ENCODE data around the gene INSR.
"Not testable (repeated sequence)": the region's sequence is repeated elsewhere in the genome, so short reads cannot be mapped to it uniquely, and the experiment has no call there.

The INSR gene

GRCh38 chr19:7217861-7218260 lies 76.4 kb downstream of the INSR start:
- DNase-seq, result no peak

DNA sequence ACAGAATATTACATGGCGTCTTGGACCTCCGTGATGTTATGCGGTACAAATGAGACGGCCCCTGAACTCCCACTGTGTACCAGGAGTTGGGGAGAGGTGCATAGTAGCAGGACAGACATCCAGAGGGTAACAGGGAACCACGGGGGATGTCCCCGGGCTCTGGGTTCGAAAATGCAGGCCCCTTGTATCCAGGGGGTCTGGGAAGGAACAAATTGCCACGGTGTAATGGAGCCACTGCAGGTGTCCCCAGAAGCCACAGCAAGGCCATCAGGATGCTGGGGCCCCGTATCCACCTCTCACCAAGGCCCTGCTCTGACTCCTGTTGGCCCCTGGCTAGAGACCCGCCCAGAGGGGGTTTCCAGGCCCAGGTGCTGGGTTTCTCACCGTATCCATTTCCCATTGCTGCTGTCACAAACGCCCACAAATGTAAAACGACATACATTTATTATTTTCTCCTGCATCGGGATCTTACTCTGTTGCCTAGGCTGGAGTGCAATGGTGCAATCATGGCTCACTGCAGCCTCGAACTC lies 77.8 kb downstream of the INSR start:
- DNase-seq, result no peak

GRCh38 chr19:7215176-7215575 lies 79.0 kb downstream of the INSR start:
- DNase-seq, result no peak

DNA sequence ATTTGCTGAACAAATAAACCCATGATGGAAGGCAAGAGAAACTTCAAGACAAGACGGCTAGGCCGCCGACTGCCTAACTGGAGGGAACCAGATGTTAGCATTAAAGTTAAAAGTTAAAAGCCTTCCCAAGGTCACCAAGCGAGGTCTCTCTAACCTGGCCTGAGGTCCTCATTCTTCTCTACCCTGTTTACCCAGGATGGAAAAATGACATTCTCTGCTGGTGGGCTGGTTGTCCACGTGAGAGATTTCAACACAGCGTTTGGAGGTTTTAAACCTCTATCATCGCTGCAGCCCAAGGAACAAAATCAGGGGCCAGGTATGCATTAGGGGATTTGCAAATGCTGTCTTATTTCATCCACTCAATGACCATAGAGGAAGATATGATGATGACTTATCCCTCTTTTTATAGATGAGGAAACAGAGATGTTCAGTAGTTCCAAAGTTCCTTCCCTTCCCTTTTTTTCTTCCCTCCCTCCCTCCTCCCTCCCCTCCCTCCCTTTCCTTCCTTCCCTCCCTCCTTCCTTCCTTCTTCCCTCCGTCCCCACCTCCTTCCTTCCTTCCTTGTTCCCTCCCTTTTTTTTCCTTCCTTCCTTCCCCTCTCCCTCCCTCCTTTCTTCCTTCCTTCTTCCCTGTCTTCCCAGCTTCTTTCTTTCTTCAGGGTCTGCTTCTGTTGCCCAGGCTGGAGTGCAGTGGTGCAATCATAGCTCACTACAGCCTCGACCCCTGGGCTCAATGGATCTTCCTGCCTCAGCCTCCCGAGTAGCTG lies 79.7 kb downstream of the INSR start:
- no peak for DNase-seq

- DNase-seq, result no peak
Measured at GRCh38 chr19:7213628-7214323, 80.4 kb downstream of the INSR start.

GRCh38 chr19:7211191-7211951 lies 82.8 kb downstream of the INSR start:
- DNase-seq, result no peak

- DNase-seq, result no peak
Measured at GRCh38 chr19:7210359-7210758, 83.9 kb downstream of the INSR start.

GRCh38 chr19:7209597-7210325 lies 84.5 kb downstream of the INSR start:
- DNase-seq, result not testable (repeated sequence)

DNA sequence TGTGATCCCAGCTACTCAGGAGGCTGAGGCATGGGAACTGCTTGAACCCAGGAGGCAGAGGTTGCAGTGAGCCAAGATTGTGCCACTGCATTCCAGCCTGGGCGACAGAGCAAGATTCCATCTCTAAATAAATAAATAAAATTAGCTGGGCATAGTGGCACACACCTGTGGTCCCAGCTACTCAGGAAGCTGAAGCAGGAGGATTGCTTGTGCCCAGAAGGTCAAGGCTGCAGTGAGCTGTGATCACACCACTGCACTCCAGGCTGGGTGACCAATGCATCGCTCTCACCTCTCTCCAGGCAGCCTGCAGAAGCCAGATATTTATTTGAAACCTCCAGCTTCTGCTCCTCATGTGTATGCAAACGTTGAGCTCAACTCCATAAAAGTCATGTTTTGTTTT lies 85.2 kb downstream of the INSR start:
- DNase-seq, result not testable (repeated sequence)

GRCh38 chr19:7203332-7203731 lies 90.9 kb downstream of the INSR start:
- no peak for DNase-seq

- DNase-seq, result no peak
Measured at GRCh38 chr19:7202888-7203287, 91.3 kb downstream of the INSR start.

- no peak for DNase-seq
Measured at GRCh38 chr19:7200736-7201135, 93.5 kb downstream of the INSR start.

DNA sequence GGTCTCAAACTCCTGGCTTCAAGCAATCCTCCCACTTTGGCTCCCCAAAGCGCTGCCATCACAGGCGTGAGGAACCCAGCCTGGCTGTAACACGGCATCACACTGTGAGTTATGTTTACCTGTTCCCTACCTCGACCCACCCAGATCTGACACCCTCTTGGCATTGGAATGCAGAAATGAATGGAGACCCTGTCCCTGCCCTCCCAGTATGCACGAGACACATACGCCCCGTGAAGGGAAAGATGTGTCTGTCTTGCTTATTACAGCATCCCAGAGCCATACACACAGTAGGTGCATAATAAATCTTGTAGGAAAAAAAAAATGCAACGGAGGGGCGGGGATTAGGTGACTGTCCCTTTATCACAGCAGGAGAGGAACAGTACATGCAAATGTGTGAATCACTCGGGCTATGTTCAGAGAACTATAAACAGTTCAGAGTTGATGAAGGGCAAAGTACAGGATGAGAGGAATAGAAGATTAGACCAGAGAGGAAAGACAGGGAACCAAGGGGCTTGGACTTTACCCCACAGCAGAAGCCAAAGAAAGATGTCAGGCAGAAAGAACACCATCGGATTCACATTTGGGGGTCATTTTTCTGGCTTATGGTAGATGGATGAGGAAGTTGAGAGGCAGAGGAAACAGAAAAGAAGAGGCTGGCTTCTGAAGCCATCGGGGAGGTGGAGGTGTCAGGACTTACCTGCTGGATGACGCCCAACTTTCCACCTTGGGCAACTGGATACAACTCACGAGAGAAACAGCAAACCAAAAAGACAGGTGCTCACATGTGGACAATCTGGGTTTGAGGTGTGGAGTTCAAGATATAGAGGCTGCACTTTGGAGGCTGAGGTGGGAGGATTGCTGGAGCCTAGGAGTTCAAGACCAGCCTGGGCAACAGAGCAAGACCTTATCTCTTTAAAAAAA lies 94.3 kb downstream of the INSR start:
- DNase-seq, result no peak

DNA sequence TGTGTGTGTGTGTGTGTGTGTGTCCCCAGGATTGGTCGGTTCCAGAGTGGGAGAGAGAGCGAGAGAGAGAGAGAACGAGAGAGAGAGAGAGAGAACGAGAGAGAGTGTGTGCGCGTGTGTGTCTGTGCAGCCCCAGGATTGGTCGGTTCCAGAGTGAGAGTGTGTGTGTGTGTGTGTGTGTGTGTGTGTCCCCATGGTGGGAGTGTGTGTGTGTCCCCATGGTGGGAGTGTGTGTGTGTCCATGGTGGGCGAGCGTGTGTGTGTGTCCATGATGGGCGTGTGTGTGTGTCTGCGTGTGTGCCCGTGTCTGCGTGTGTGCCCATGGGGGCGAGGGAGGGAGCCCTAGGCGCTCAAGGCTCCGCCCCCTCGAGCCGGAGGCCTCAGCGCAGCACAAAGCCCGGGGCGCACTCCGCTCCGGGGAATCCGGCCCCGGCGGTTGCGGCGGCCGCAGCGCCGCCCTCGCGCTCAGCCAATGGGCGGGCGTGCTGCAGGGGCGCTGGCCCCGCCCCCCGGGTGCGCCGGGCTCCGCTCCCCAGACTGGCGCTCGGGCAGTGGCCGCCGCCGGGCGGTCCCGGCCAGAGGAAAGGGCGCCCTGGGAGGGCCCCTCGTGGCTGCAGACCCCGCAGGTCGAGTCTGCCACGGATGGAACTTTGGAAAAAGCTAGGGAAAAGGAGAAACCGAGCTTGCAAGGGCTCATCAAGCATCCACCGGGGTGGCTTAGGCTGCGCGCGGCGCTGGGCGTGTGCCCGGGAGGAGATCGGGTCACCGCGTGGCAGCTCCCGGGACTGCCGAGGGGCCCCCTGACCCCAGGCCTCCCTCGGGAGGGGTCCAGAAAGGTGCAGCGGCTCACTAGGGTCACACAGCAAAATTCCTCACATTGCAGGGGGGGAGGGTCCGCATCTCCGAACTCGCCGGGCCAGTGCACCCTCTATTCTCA lies 96.2 kb downstream of the INSR start:
- DNase-seq, result peak; percentile 89

GRCh38 chr19:7197119-7197759 lies 97.0 kb downstream of the INSR start:
- peak; percentile 78 for DNase-seq

DNA sequence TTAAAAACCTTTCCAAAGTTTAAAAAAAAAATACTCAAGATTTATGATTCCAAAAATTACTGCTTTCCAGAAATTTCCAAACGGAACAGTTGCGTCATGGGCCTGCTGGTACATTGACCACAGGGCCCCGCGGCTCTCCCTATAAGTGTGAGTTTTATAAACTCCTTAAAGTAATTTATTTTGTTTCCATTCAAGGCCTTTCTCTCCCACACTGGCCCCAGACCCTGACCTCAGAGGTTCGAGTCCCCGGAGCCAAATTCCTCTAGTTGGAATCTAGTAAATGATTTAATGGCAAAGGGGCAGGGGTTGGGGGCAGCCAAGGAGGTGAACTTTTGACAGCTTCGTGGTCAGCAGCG lies 97.5 kb downstream of the INSR start:
- no peak for DNase-seq

DNA sequence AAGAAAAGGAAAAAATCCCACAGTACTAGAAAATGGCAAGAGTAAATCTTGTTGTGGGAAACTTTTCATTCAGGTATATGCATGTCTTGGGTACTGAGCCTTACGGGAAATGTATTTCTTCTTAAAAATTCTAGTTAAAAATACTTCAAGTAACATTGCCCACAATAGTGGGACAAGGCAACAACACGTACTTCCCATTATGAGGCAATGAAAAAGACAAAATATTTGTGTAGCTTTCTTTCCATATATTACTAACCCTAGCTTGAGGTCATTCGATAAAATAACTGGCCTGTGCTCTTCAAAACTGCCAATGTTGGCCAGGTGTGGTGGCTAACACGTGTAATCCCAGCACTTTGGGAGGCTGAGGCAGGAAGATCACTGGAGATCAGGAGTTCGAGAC lies 99.2 kb downstream of the INSR start:
- no peak for DNase-seq

DNA sequence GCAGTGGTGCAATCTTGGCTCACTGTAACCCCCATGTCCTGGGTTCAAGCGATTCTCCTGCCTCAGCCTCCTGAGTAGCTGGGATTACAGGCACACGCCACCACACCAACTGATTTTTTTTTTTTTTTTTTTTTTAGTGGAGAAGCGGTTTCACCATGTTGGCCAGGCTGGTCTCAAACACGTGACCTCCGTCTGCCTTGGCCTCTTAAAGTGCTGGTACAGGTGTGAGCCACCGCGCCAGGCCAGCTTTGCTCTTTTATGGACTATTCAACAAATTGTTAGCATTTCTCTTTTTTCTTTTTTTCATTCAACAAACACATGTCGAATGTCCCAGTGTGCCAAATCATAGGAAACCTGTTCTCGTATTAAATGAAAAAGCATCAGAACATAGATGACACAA lies 99.6 kb downstream of the INSR start:
- no peak for DNase-seq

GRCh38 chr19:7191946-7192691 lies 102.1 kb downstream of the INSR start:
- no peak for DNase-seq
